Activated CD8-positive, alpha-beta memory T cell treated with anti-CD3 and anti-CD28 coated beads for 1 hour (primary cell): ENCODE measurements around the gene MFSD1.

ENCODE experiments used
- DNase-seq, 2 donors: peaks; one replicate each; pipeline ENCODE4 v3.0.0-alpha.2; 2020; ENCODE audit warnings: low read depth in 1 of 2; ENCODE audit errors: extremely low read depth in 1 of 2

Gene MFSD1

DNA sequence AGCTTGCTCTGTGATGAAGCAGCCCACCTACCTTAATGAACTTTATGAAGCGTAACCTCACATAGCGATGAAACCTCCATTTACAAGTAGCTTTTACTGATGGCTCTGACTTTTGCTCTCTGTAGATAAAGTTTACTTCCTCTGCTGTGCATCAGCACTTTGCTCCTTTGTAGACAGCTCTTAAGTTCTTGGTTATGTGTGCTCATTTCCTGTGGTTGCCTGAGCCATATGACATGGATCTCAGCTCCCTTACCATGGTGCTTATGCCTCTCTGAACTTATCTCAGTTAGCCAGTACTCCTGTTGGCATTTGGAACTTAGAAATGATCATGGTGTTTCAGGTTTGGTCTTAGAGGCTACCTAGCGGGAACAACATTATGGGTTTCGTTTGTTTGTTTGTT, 7.8 kb downstream of the MFSD1 start:
- no peak for DNase-seq

DNA sequence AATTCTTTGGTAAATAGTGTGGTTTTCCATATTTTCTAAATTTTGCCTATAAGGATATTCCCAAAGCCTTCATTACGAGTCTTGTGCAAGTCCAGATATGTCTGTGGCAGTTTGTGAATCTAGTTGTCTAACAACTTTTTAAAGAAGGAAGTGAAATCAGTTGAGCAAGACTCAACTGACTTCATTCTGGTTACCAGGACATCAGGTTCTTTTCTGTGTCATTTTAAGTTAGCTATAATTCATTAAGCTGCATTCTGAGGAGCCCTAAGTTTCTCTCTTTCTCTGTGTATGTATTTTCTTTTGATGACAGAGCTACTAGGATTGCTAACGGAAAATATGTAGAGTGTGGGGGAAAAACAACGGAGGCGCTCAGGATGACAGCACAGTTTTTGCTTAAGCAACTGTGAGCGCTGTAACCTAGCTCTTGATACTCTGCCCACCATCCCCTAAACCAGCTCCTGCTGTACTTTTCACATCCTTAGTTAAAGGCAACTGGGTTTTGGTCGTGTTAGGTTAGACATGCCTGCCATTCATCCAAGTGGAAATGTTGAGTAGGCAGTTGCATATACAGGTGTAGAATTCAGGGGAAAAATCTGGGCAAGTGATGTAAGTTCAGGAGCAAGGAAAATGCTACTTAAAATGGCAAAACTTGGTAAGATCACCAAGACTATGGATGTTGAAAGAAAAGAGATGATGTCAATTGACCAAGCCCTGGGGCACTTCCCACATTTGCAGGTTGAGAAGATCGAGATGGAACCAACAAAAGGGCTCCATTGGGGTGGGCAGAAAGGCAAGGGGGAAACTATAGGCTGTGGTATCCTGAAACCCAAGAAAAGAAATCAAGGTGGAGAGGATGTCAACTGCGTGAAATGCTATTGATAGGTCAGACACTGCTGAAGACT, 9.2 kb downstream of the MFSD1 start:
- DNase-seq: no peak

DNA sequence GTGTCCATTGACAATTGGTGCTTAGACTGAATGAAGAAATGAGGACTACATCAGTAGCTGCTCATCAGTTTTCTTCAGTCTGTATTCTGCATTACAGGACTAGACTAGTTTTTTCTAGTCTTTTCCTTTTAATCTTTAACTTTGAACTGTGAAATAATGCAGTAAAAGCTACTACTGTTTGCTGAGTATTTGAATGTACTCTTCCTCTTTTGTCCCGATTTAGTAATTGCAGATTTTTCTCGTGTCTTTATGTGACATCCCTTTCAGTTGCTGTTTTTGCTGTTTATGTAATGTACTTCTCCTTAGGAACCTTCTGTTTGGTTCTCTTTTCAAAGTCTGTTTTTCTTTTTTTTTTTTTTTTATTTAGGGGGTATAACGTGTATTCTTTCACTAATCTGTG, 17.4 kb downstream of the MFSD1 start:
- DNase-seq: no peak

DNA sequence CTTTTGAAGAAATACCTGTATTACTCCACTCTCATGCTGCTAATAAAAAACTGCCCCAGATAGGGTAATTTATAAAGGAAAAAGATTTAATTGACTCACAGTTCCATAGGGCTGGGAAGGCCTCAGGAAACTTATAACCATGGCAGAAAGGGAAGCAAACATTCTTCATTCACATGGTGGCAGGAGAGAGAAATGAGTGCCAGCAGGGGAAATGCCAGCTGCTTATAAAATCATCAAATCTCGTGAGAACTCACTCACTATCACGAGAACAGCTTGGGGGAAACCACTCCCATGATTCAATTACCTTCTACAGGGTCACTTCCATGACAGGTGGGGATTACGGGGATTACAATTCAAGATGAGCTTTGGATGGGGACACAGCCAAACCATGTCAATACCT, 18.7 kb downstream of the MFSD1 start:
- no peak for DNase-seq

DNA sequence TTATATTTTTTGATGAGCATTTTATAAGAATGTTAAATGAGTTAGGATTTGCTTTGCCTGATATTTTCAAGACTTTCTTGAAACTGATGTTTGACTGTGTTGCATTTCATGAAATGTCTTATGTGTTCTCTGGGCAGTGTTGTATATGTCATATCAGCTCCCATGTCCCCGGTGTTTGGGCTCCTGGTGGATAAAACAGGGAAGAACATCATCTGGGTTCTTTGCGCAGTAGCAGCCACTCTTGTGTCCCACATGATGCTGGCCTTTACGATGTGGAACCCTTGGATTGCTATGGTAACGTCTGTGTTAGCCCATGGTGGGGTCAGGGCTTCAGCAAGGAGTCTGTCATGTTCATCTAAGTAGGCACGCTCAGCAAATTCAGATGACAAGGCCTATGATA, 20.0 kb downstream of the MFSD1 start:
- no peak for DNase-seq

DNA sequence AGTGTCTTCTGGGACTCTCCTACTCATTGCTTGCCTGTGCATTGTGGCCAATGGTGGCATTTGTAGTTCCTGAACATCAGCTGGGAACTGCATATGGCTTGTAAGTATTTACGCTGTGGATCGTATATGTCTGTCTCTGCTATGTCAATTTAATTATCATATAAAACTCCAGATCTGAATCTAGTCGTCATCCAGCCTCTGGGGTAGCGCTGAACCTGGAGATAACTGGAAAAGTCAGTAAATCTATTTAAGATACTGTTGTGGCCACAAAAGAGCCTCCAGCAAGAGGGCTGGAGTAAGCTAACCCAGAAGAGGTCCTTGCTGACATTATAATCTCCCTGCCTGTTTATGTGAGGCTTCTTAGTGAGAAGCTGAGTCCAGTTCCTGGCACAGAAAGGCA, 21.6 kb downstream of the MFSD1 start:
- DNase-seq: no peak

DNA sequence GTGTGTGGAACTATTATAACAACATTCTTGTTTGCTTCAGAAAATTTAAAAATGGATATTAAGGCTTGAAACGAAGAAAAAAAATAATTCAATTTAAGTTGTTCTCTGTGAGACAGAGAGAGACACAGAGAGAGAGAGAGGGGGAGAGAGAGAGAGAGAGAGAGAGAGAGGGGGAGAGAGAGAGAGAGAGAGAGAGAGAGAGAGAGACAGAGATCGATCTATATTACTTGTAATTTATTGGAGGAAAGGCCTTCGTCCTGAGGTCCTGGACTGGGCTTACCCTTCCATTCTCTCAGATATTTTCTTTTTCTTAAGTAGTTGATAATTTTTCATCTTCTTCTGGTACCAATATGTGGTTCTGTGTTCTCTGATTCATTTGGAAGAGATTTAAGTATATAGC, 25.9 kb downstream of the MFSD1 start:
- DNase-seq: no peak

DNA sequence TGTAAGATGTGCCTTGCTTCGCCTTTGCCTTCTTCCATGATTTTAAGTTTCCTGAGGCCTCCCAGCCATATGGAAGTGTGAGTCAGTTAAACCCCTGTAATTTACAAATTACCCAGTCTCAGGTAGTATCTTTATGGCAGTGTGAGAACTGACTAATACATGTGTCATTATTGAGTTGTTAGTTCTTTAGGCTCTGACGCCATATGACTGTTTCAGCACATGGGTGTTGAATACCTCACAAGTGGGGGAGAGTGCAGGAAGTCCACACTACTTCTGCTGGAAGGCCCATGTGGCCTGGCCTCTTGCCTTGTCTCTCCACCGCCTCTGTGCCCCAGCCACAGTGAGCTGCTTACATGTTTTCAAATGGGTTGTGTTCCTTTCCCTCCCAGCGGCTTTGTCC, 28.5 kb downstream of the MFSD1 start:
- no peak for DNase-seq

DNA sequence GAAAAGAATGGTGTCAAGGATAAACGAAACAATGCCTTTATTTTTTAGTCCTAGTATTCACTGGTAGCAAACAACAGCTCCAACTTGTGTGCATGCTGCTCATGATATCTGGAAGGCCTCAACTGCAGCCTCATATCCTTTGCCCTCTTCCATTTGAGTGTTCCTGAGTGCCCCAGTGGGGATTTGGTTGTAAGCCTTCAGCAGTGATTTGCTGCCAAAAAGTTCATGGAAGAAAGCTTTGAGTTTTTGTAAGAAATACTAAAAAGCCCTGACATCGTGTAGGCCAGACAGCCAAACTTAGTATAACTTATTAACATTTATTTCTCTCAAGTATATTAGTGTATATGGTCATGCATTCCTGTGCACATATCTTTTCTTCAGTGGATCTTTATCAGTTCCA, 30.0 kb downstream of the MFSD1 start:
- DNase-seq: no peak

DNA sequence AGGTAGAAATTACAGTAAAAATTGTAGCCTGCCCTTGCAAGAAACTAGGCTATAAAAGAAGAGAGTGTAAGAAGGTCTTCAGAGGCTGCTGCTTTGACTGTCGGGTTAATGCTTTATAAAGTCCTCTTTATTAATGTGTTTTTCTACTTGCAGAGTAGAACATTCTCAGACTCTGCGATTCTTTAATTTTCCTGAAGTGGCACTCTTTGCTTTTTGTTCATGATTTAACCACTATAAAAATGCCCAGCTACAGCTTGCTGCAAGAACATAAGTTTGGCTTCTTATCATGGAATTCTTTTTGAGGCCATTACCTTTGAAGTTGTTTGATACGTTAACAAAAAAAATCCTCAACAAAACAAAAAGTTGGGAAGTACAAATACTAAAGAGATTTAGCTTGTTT, 33.8 kb downstream of the MFSD1 start:
- no peak for DNase-seq

DNA sequence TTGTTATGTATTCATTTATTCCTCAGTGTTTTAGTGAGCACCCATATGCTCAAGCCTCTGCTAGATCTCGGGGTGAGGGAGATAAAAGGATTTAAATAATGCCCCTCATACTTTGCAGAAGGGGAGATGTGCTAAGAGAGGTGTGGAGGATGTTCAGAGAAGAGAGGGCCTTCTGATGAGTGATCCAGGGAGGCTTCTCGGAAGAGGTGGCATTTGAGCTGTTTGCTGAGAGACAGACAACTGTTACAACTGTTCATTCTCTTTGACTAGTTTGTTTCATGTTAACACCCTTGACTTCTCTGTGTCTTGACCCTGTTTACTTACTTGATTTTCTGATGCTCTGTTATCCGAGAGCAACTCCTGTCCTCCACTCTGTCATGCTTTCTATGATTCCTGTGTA, 34.5 kb downstream of the MFSD1 start:
- DNase-seq: no peak

DNA sequence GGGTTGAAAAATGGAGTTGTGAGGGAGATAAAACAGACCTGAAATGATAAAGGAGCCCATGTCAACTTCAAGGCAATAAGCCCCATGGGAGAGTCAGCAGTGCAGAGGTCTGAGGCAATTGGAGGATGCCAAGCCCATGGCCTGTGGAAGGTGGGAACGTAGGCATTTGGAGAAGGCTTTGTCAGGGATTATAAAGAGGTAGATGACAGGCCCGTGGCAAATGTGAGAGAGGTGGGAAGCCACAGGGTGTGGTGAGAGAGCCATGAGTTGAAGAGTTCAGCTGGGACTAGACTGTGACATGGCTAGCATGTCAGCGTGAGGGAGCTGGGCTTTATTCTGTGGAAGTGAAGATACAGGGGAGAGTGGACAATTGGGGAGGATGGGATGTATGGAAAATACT, 35.4 kb downstream of the MFSD1 start:
- DNase-seq: no peak

DNA sequence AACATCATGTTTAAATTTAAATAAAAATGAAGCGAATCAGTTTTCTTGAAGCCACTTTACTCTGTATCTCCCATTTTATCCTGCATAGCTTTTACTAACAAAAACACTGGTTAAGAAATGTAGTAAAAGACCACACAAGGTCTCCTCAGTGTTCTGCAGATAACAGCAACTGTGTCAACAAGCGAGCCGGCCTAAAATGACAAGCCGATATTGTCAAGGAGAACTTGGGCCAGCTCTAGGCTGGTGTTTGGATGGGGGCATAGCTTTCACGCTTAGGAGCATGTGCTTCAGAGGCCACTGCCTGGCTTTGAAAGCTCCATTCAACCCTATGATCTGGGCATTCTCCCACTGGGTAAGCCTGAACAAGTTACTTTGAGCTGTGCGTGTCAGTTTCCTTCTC, 38.1 kb downstream of the MFSD1 start:
- DNase-seq: no peak

DNA sequence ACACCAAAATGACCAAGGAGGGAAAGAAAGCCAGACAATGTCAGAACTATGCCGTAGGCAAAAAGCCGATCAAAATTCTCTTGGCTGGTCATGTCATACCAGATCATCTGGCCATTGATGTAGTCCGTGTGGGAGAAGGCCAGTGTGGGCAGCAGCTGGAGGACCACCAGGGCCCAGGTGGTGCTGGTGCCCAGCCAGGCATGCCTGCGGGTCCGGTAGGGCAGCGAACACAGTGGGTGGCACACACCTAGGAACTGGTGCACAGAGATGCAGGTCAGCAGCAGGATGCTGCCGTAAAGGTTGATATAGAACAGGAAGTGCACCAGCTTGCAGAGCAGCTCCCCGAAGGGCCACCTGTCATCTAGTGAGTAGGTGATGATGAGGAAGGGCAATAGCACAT, 39.5 kb downstream of the MFSD1 start:
- no peak for DNase-seq

DNA sequence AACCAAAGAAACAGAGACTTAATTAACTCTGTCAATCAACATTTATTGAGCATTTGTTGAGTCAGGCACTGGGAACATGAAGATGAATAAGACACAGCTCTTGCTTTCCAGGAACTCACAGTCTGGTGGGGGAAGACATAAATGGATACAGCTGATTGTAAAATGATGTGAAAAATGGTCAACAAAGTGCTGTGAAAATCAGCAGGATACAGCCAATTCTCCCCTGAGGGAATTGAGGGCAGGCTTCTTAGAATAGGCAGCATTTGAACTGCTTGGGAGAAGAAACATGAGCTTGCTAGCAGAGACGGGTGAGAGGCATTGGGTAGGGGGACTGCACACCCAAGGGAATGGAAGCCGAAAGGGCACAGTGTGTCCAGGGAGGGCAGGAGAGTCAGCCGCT, 41.1 kb downstream of the MFSD1 start:
- no peak for DNase-seq

DNA sequence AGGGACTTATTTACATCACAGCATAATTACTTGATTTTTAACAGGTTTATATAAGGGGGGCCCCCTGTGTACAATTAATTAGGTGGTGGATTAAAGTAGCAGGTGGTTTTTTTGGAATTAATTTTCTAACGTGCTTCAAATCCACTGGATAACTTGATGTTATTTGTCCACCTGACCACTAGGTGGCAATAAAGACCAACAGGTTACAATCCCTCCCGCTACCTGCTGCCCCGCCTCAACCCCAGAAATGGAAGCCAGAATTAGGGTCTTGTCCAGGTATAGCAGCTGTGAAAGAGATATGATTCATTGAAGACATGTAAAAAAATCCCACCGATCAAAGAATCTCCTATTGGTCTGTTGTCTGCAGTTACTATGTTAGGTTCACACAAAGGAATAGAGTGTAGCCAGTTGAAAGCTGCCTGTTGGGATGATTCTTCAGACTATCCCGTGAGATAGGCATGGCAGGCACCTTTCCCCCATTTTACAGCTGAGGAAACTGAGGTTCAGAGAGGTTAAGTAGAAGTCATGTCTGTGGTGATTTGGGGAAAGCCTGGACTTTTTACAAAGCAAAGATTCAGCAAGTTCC, 44.0 kb downstream of the MFSD1 start:
- DNase-seq: no peak

DNA sequence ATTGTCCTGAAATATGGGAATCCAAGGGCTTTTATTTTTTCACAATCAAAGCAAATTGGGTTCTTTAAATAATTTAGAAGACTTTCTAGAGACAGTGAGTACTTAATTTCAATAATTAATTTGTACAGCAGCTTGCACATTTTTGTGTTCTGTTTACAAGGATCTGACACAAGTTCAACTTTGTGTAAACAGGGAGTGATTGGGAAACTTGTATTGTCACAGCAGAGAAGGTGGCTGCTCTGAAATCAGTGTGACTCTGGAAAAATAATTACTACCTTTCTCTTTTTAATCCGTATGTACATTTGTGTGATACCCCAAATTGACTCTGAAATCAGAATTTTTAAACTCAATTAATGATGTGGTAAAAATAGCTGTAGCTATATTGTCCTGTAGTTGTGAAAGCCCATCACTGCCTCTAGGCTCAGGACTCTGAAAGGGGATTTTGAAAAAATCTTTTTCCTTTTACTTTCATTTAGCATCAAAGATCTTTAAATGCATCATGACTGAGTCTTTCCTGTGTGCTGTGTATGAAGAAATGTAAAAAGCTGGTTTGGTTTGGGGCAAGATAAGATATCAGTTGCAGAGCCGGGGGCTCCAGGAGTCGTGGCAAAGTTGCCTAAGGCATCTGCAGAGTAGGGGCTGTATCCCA, 45.1 kb downstream of the MFSD1 start:
- no peak for DNase-seq

DNA sequence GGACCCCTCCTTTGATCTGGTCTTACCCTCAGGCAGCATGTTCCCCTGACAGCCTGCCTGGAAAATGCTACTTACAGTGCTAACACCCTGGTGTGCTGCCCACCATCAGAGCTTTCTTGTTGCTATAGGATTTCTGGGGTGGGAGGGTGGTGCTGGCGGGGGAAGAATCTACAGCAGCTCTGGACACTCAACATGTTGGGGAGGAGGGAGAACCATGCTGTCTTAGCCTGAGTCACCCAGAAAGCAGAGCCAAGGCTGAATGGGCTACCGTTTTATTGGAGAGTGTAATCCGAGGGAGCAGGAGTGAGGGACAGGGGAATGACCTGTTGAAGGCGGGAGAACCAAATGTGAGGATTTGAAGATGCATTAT, 45.6 kb downstream of the MFSD1 start:
- DNase-seq: no peak

DNA sequence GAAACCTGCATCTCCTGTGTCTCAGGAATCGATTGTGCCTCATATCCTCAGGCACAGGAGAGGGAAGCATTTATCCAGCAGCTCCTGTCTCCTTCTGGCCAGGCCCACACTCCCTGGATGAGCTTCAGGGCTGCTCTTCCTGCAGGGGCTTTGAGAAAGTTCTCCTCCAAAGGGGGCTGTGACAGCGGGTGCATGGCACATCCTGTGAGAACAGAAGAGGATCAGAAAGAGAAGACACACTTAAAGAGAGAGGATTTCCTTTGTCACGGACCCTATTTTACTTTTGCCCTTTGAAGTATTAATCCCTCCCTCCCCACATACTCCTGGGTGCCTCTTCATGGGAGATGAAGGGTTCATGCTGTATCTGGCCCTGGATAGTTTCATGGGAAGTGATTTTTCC, 46.0 kb downstream of the MFSD1 start:
- DNase-seq: no peak

DNA sequence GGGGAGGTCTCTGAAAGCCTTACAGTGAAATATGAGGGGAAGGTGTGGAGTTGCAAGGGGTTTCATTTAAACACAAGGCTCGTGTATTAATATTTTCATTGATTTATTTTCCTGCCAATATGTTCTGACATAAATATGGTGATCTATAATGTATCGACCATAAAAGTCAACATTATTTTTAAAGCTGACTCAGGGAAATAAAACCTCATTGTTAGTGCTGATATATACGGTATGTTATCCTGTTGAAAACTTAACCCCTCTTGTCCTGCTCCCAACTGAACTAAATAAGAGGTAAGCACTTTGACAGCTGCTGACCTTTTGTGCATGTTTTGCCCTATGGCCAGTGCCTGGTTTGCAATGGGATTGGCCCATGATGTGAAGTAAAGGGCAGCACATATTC, 47.9 kb downstream of the MFSD1 start:
- no peak for DNase-seq

DNA sequence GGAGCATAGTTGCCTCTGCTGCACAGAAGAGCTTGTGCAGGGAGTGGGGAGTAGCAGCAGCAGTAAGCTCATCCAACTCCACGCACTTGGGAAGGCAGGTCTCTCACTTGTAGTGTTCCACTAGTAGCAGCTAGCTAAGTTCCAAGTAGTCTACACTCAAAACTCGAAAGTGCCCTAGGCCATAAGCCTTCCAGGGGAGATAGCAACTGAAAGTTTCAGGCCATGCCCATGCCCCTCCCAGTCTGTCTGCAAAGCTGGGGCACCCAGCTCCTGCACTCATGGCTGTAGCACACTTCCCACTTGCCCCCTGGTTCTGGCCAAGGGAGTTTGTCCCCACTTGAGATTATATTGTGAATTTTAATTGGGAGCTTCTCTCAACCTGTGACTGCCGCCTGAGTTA, 57.5 kb downstream of the MFSD1 start:
- DNase-seq: no peak

DNA sequence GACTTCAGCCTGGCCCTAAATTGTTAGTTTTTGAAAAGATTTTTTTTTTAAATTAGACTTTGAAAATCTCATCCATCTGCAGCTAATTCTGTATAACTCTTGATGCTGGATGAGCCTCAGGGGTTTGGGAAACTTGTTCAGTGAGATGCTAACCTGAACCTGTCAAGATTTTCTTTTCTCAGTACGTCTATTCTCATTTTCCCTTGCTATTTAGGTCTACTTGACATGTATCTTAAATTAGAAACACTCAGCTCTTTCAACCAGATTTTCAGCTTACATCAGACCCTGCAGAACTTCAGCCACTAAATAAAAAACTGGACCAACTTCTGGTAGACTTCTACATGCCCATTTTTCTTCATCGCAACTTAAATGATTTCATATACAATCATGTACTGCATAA, 61.4 kb downstream of the MFSD1 start:
- DNase-seq: no peak
